ENCODE measurements around the gene IRX1. TPM values are rescaled to one million over a fixed set of nuclear protein-coding genes. Genes with fewer than 3 reads are reported as not detected.

IRX1 gene
- total RNA-seq, 1 donor from 2014 or later = not detected

DNA sequence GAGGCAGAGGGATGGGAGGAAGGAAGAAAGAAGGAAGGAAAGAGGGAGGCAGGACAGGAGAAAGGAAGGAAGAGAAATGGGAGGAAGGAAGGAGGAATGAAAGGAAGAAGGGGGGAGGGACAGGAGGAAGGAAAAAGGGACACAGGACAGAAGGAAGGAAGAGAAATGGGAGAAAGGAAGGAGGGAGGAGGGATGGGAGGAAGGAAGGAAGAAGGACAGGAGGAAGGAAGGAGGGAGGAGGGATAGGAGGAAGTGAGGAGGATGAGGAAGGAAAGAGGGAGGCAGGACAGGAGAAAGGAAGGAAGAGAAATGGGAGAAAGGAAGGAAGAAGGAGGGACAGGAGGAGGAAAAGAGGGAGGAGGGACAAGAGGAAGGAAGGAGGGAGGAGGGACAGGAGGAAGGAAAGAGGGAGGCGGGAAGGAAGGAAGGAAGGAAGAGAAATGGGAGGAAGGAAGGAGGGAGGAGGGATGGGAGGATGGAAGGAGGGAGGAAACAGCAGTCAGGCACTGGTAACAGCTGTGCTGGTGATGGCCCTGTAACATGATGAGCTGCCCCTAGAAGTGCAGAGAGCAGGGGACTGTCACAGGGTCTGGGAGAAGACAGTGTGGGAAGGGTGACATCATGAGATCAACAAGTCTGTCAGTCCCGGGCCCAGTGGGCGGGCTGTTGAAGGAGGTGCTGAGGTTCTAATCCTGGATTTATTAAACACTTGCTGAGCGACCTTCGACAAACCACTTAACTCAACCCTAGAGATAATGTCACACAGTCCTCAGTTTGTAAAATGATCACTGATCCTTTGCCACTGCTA lies 10.7 kb upstream of the IRX1 start:
- TF ChIP-seq, protein P1, sequence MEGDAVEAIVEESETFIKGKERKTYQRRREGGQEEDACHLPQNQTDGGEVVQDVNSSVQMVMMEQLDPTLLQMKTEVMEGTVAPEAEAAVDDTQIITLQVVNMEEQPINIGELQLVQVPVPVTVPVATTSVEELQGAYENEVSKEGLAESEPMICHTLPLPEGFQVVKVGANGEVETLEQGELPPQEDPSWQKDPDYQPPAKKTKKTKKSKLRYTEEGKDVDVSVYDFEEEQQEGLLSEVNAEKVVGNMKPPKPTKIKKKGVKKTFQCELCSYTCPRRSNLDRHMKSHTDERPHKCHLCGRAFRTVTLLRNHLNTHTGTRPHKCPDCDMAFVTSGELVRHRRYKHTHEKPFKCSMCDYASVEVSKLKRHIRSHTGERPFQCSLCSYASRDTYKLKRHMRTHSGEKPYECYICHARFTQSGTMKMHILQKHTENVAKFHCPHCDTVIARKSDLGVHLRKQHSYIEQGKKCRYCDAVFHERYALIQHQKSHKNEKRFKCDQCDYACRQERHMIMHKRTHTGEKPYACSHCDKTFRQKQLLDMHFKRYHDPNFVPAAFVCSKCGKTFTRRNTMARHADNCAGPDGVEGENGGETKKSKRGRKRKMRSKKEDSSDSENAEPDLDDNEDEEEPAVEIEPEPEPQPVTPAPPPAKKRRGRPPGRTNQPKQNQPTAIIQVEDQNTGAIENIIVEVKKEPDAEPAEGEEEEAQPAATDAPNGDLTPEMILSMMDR (IDR thresholded peaks at IDR 0.05; ENCODE audit: unreplicated experiment) = no peak
- Mint-ChIP-seq H3K4me1 (ENCODE audit: unreplicated experiment) (no peaks in the 10 kb centered on the region), H3K27ac (ENCODE audit: unreplicated experiment) (no peak overlapping the region), H3K4me3 (ENCODE audit: unreplicated experiment) (no peak overlapping the region), H3K27me3 (ENCODE audit: unreplicated experiment) (peaks cover 11% of the 10 kb centered on the region), H3K9me3 (ENCODE audit: unreplicated experiment) (peaks cover 19% of the 10 kb centered on the region), H3K36me3 (ENCODE audit: low read depth, unreplicated experiment) (peaks cover 9% of the 10 kb centered on the region)
- DNase-seq (ENCODE audit: low spot score) = no peak

DNA sequence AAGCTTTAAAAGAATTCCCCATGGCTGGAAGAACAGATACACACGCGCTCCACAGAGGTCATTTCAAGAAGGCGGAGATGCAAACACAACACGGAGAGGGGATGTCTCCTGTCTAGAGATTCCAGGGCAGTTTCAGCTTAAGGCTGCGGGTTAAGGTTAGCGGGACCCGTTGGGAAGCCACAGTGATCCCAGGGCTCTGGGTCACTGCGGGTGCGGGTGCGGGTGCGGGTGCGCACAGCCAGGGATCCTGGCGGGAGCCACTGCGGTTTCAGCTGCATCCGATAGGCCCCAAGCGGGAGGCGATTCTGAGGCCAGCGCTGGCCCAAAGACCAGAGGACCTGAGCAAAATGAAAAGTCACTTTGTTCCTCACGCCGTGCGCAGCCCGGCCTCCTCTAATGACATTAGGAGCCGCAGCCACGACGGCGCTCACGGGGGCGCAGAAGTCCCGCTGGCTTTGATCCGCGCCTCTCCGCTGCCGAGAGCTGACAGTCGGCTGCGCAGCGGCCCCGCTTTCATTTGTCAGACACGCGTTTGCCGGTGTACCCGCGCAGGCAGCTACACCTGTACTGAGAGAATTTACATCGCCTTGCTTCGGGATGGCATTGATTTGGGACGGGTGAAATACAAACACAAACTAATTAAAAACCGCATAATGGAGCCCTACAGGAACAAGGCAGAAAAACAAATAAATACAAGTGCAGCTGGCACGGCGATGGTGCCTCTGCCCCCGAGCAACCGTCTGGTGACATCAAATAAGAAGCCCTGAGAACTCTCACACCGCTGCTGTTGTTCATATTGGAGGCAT lies 5.3 kb upstream of the IRX1 start:
- Mint-ChIP-seq H3K9me3 (ENCODE audit: unreplicated experiment) (peaks cover 12% of the 10 kb centered on the region), H3K27ac (ENCODE audit: unreplicated experiment) (no peak overlapping the region), H3K27me3 (ENCODE audit: unreplicated experiment) (peaks cover 25% of the 10 kb centered on the region), H3K36me3 (ENCODE audit: low read depth, unreplicated experiment) (peaks cover 3% of the 10 kb centered on the region), H3K4me3 (ENCODE audit: unreplicated experiment) (no peak overlapping the region), H3K4me1 (ENCODE audit: unreplicated experiment) (peaks cover 7% of the 10 kb centered on the region)
- DNase-seq (ENCODE audit: low spot score) = no peak
- TF ChIP-seq, protein P1 (IDR thresholded peaks at IDR 0.05; ENCODE audit: unreplicated experiment) = no peak

DNA sequence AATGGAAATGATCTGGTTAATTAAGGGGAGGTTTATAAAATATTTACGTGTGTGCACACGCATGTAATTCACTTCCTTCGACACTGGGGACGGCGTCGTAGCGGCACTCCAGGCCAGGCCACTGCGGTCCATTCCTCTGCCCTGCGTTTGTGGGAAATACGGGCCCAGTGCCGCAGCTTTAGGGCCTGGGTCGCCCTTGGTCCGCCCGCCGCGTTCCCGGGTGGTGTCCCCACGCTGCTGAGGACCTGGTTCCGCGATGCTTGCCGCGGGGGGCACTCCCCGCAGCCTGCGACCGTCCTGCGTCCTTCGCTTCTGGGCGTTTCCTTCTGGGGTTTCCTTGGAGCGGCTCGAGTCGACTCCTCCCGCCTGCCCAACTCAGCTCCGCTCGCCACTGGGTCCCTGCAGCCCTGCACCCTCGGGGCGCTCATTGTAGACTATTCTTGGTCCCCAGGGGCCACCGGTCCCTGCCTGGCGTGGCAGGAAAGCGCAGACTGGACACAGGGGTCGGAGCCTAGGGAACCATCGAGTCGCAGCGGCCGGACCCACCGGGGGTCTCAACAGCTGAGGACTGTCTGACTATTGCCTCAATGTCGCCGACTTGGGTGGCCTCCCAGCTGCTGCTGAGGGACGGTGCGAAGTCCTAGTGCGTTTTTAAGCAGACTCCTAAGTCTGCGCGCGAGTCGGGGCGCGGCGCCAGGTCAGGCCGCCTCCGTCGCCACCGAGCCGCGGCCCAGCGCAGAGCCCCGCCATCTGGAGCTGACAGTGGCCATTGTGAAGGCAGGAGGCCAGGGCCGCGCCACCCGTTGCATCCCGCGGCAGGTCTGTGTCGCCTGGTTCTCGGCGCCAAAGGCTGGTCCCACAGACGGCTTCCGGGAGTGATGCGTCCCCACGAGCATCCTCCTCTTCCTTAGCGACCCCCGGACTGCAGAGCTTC lies 4.4 kb upstream of the IRX1 start:
- Mint-ChIP-seq H3K4me3 (ENCODE audit: unreplicated experiment) (no peak overlapping the region), H3K9me3 (ENCODE audit: unreplicated experiment) (peaks cover 12% of the 10 kb centered on the region), H3K27ac (ENCODE audit: unreplicated experiment) (no peak overlapping the region), H3K27me3 (ENCODE audit: unreplicated experiment) (peaks cover 25% of the 10 kb centered on the region), H3K36me3 (ENCODE audit: low read depth, unreplicated experiment) (peaks cover under 1% of the 10 kb centered on the region), H3K4me1 (ENCODE audit: unreplicated experiment) (peaks cover 7% of the 10 kb centered on the region)
- TF ChIP-seq, protein P1 (IDR thresholded peaks at IDR 0.05; ENCODE audit: unreplicated experiment) = no peak
- DNase-seq (ENCODE audit: low spot score) = no peak

DNA sequence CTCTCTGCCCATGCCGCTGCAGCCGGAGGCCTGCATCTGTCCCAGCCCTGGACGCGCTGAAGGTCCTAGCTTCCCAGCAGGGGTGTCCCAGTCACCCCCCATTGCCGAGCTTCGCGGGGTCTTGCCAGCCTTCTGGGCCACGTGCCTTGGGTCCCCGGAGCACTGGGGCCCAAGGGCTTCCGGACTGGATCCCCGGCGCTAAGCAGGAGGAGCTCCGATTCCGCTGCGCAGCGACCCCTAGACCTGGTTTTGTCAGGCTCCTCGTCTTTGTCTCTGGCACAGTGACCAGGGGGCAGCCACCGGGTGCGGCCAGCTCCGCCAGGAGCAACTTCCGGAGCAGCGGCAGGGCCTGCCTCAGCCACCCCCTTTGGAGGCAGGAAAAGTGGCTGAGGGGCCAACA lies 3.3 kb upstream of the IRX1 start:
- Mint-ChIP-seq H3K27ac (ENCODE audit: unreplicated experiment) (no peak overlapping the region), H3K36me3 (ENCODE audit: low read depth, unreplicated experiment) (no peaks in the 10 kb centered on the region), H3K4me1 (ENCODE audit: unreplicated experiment) (peaks cover 10% of the 10 kb centered on the region), H3K9me3 (ENCODE audit: unreplicated experiment) (peaks cover 5% of the 10 kb centered on the region), H3K27me3 (ENCODE audit: unreplicated experiment) (peaks cover 27% of the 10 kb centered on the region), H3K4me3 (ENCODE audit: unreplicated experiment) (no peak overlapping the region)
- TF ChIP-seq, protein P1 (IDR thresholded peaks at IDR 0.05; ENCODE audit: unreplicated experiment) = no peak
- no peak for DNase-seq (ENCODE audit: low spot score)

Data from endothelial cell (in vitro differentiated cells).